Measurements from ENCODE around the gene JMY. TPM values are rescaled to one million over a fixed set of nuclear protein-coding genes. Genes with fewer than 3 reads are reported as not detected.

JMY gene
- polyA plus RNA-seq, 1 donor (not counting 4 experiments of a cell fraction or from before 2014, with no cell fraction given): 3.3 TPM

GRCh38 chr5:79241535-79241979 lies 5.6 kb downstream of the JMY start:
- Histone ChIP-seq H3K79me2 (ENCODE audit: control insufficient read depth, insufficient read depth, low read length) (peaks cover 17% of the 10 kb centered on the region), H3K9me3 (ENCODE audit: control insufficient read depth, low read depth, low read length) (no peaks in the 10 kb centered on the region), H3K27me3 (ENCODE audit: control insufficient read depth, extremely low read depth, insufficient read depth, low read length) (no peaks in the 10 kb centered on the region), H3K36me3 (ENCODE audit: control insufficient read depth in 2 of 2, extremely low read depth in 1 of 2, insufficient read depth in 2 of 2, low read length in 2 of 2) (no peaks in the 10 kb centered on the region), H4K20me1 (ENCODE audit: control insufficient read depth, extremely low read depth, insufficient read depth, low read length) (no peaks in the 10 kb centered on the region), H3K4me2 (ENCODE audit: control insufficient read depth, extremely low read depth, insufficient read depth, low read depth, low read length) (no peak overlapping the region), H3K9ac (ENCODE audit: control insufficient read depth, extremely low read depth, insufficient read depth, low read length) (no peak overlapping the region), H2AFZ (ENCODE audit: control insufficient read depth, low read length) (no peak overlapping the region), H3K9me1 (ENCODE audit: control insufficient read depth, extremely low read depth, insufficient read depth, low read length) (no peaks in the 10 kb centered on the region), H3K27ac (ENCODE audit: control insufficient read depth, insufficient read depth, low read length) (no peak overlapping the region), H3K4me1 (ENCODE audit: control insufficient read depth, extremely low read depth, insufficient read depth, low read length) (peaks cover 11% of the 10 kb centered on the region), H3K4me3 (ENCODE audit: control insufficient read depth in 2 of 3, extremely low read depth in 1 of 3, insufficient read depth in 2 of 3, low read depth in 1 of 3, low read length in 3 of 3) (no peak overlapping the region)
- FAIRE-seq: no peak
- DNase-seq (ENCODE audit: low read depth, low spot score): no peak
- TF ChIP-seq EZH2 (IDR thresholded peaks at IDR 0.05; ENCODE audit: low read length) (no peak), CTCF (optimal IDR thresholded peaks at IDR 0.05 in 1 of 3, IDR thresholded peaks at IDR 0.05 in 1 of 3, conservative IDR thresholded peaks at IDR 0.05 in 1 of 3; ENCODE audit: extremely low read depth in 1 of 3, insufficient read depth in 2 of 3, low read length in 3 of 3) (no peak)
- dilution Hi-C loops (cut with MboI; ENCODE audit: extremely low pct_ligation_motif_present, low sequenced_read_pairs): no loop called here

- Histone ChIP-seq H3K4me2 (ENCODE audit: control insufficient read depth, extremely low read depth, insufficient read depth, low read depth, low read length) (no peak overlapping the region), H3K27ac (ENCODE audit: control insufficient read depth, insufficient read depth, low read length) (no peak overlapping the region), H3K9ac (ENCODE audit: control insufficient read depth, extremely low read depth, insufficient read depth, low read length) (no peak overlapping the region), H2AFZ (ENCODE audit: control insufficient read depth, low read length) (no peak overlapping the region), H3K9me3 (ENCODE audit: control insufficient read depth, low read depth, low read length) (no peaks in the 10 kb centered on the region), H4K20me1 (ENCODE audit: control insufficient read depth, extremely low read depth, insufficient read depth, low read length) (no peaks in the 10 kb centered on the region), H3K4me3 (ENCODE audit: control insufficient read depth in 2 of 3, extremely low read depth in 1 of 3, insufficient read depth in 2 of 3, low read depth in 1 of 3, low read length in 3 of 3) (no peak overlapping the region), H3K79me2 (ENCODE audit: control insufficient read depth, insufficient read depth, low read length) (peaks cover 17% of the 10 kb centered on the region), H3K4me1 (ENCODE audit: control insufficient read depth, extremely low read depth, insufficient read depth, low read length) (peaks cover 11% of the 10 kb centered on the region), H3K36me3 (ENCODE audit: control insufficient read depth in 2 of 2, extremely low read depth in 1 of 2, insufficient read depth in 2 of 2, low read length in 2 of 2) (no peaks in the 10 kb centered on the region), H3K27me3 (ENCODE audit: control insufficient read depth, extremely low read depth, insufficient read depth, low read length) (no peaks in the 10 kb centered on the region), H3K9me1 (ENCODE audit: control insufficient read depth, extremely low read depth, insufficient read depth, low read length) (no peaks in the 10 kb centered on the region)
- dilution Hi-C loops (cut with MboI; ENCODE audit: extremely low pct_ligation_motif_present, low sequenced_read_pairs): no loop called here
- FAIRE-seq (no peak), DNase-seq (ENCODE audit: low read depth, low spot score) (no peak)
- TF ChIP-seq CTCF (optimal IDR thresholded peaks at IDR 0.05 in 1 of 3, IDR thresholded peaks at IDR 0.05 in 1 of 3, conservative IDR thresholded peaks at IDR 0.05 in 1 of 3; ENCODE audit: extremely low read depth in 1 of 3, insufficient read depth in 2 of 3, low read length in 3 of 3) (no peak), EZH2 (IDR thresholded peaks at IDR 0.05; ENCODE audit: low read length) (no peak)
Measured at GRCh38 chr5:79242242-79243039, 6.5 kb downstream of the JMY start.
